ENCODE measurements around the gene SYT8. TPM values are rescaled to one million over a fixed set of nuclear protein-coding genes. Genes with fewer than 3 reads are reported as not detected.

SYT8 gene
- total RNA-seq, 1 experiment from 2014 or later = 1.0 TPM

DNA sequence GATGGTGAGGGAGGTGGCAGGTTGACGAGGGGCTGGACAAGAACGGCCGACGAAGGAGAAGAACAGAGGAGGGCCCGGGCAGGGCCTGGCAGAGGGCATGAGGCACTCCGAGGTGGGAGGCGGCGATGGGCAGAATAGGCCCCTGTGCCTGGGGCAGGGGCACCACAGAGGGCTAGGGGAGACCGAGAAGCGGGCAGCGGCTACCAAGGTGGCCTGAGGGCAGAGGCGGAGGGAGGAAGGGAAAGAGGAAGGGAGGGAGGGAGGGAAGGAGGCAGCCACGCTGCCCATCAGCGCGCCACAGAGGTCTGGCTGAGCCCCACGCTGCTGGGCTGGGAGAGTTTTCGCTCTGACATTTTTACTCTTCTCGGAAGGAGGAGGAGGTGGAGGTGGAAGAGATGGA is 29.4 kb downstream of the SYT8 start (continued):
- TF ChIP-seq, protein P1, sequence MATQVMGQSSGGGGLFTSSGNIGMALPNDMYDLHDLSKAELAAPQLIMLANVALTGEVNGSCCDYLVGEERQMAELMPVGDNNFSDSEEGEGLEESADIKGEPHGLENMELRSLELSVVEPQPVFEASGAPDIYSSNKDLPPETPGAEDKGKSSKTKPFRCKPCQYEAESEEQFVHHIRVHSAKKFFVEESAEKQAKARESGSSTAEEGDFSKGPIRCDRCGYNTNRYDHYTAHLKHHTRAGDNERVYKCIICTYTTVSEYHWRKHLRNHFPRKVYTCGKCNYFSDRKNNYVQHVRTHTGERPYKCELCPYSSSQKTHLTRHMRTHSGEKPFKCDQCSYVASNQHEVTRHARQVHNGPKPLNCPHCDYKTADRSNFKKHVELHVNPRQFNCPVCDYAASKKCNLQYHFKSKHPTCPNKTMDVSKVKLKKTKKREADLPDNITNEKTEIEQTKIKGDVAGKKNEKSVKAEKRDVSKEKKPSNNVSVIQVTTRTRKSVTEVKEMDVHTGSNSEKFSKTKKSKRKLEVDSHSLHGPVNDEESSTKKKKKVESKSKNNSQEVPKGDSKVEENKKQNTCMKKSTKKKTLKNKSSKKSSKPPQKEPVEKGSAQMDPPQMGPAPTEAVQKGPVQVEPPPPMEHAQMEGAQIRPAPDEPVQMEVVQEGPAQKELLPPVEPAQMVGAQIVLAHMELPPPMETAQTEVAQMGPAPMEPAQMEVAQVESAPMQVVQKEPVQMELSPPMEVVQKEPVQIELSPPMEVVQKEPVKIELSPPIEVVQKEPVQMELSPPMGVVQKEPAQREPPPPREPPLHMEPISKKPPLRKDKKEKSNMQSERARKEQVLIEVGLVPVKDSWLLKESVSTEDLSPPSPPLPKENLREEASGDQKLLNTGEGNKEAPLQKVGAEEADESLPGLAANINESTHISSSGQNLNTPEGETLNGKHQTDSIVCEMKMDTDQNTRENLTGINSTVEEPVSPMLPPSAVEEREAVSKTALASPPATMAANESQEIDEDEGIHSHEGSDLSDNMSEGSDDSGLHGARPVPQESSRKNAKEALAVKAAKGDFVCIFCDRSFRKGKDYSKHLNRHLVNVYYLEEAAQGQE (IDR thresholded peaks at IDR 0.05; ENCODE audit: low read depth) = no peak
- TF ChIP-seq SP1 (IDR thresholded peaks at IDR 0.05; ENCODE audit: low read depth) = no peak
- TF ChIP-seq ELF1 (IDR thresholded peaks at IDR 0.05; ENCODE audit: borderline replicate concordance, low read depth) = no peak
- no peak for TF ChIP-seq POLR2A (IDR thresholded peaks at IDR 0.05; ENCODE audit: borderline replicate concordance, extremely low read depth, insufficient read depth, insufficient read length)
- TF ChIP-seq ATF3 (IDR thresholded peaks at IDR 0.05) = no peak
- TF ChIP-seq EZH2 (IDR thresholded peaks at IDR 0.05) = no peak
- TF ChIP-seq, protein P2, sequence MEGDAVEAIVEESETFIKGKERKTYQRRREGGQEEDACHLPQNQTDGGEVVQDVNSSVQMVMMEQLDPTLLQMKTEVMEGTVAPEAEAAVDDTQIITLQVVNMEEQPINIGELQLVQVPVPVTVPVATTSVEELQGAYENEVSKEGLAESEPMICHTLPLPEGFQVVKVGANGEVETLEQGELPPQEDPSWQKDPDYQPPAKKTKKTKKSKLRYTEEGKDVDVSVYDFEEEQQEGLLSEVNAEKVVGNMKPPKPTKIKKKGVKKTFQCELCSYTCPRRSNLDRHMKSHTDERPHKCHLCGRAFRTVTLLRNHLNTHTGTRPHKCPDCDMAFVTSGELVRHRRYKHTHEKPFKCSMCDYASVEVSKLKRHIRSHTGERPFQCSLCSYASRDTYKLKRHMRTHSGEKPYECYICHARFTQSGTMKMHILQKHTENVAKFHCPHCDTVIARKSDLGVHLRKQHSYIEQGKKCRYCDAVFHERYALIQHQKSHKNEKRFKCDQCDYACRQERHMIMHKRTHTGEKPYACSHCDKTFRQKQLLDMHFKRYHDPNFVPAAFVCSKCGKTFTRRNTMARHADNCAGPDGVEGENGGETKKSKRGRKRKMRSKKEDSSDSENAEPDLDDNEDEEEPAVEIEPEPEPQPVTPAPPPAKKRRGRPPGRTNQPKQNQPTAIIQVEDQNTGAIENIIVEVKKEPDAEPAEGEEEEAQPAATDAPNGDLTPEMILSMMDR (IDR thresholded peaks at IDR 0.05 in 2 of 3, conservative IDR thresholded peaks at IDR 0.05 in 1 of 3; ENCODE audit: borderline replicate concordance in 1 of 3, insufficient read depth in 1 of 3, low read depth in 2 of 3, low read length in 2 of 3) = no peak
- TF ChIP-seq ZFX (IDR thresholded peaks at IDR 0.05) = no peak
- no peak for TF ChIP-seq FOSL1 (IDR thresholded peaks at IDR 0.05; ENCODE audit: low read depth)
